ENCODE data around the gene CASP7. TPM values are rescaled to one million over a fixed set of nuclear protein-coding genes. Genes with fewer than 3 reads are reported as not detected.
"Not testable (repeated sequence)": the region's sequence is repeated elsewhere in the genome, so short reads cannot be mapped to it uniquely, and the experiment has no call there.

Gene CASP7
- total RNA-seq, result 15.5 TPM
- long read RNA-seq, transcript CASP7-211 (7 exons, 2,467 nt), result minor isoform, 9 of 31 reads
- long read RNA-seq, transcript CASP7-203 (7 exons, 2,377 nt), result major isoform, 12 of 31 reads
- long read RNA-seq, partial matches to known transcripts, result 3 of 31 reads
- long read RNA-seq, other reads (novel, unspliced or antisense), result 6 of 31 reads

DNA sequence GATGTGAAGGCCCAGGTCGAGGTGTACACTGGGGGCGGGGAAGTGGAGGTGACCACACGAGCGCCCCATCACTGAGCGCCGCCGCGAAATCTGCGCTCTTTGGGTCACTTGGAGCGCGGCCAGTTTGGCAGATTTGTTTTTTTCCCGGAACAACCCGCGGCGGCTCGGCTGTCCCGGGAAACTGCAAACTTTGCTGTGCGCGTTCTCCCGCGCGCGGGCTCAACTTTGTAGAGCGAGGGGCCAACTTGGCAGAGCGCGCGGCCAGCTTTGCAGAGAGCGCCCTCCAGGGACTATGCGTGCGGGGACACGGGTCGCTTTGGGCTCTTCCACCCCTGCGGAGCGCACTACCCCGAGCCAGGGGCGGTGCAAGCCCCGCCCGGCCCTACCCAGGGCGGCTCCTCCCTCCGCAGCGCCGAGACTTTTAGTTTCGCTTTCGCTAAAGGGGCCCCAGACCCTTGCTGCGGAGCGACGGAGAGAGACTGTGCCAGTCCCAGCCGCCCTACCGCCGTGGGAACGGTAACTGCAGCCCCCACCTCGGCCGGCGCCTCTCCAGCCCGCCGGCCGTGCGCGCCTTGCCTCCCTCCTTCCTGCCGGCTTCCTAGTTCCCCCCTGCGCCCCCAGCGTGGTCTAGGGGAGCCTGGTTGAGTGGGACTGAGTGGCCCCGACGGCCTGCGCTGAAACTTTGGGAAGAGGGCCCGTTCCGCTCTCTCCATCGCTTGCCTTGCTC, at the start of gene CASP7:
CASP7 (plus strand) TSS at position 450 of the 727 bp plus-strand sequence. CDS start 17,582 bp downstream, outside the sequence.
- intact Hi-C loops (cut with micrococcal nuclease), result no loop called here
- ATAC-seq, result peak; percentile 96
- peak; percentile 88 for DNase-seq

DNA sequence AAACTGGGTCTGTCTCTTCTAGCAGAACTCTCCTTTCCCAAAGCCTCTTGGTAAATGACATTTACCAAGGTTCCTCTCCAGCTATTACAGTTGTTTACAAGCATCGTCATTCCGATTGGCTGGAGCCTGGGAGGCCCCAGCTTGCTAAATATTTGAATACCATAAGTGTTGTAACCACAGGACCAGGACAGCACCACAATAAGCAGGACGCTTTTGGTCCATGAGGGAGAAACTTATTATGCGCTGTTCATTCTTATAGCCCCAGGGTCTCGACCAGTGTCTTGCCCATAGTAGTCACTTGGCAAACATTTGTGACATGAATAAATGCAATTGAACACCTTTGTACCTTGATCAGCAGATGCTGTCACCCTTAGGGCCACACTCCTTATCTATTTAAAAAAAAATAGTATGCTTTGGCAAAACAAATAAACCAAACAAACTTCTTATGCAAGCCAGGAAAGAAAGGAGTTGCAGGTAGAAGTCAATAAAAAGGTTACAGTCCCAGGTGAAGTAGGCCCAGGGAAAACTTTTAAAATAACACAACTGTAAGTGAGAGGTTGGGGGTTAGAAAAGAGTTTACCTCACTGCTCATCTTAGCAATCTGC, 48.7 kb upstream of the CASP7 start:
- DNase-seq (no peak), ATAC-seq (no peak)
- intact Hi-C loops (cut with micrococcal nuclease), result no loop called here

DNA sequence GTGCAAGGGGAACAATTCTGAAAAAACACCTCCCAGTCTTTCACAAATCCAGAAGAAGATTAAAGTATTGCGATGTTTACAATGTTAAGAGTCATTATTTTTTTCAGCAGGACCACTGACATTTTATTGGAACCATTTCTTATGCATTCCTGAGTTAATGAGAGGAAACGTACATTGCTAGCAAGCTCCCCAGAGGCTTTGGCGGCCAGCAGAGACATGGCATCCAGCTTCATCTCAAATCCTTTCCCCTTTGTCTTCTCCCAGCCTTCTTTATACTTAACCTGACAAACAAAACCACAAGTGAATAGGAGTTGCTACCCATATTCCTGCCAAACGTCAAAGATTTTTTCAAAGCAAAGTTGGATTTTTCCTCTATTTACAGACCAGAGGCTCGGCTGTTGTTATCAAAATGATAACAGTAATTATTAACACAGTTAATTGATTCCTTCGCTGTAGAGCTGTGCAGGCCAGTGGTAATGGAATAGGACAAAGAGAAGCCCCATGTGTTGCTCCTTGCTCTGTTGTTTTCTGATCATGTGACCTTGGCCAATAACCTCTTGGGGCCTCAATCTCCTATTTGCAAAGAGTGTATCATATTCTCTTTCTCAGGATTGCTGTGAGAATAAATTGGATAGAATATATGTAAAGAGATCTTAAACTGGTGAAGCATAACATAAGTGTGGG, 47.9 kb upstream of the CASP7 start:
- DNase-seq (no peak), ATAC-seq (no peak)
- intact Hi-C loops (cut with micrococcal nuclease), result no loop called here

DNA sequence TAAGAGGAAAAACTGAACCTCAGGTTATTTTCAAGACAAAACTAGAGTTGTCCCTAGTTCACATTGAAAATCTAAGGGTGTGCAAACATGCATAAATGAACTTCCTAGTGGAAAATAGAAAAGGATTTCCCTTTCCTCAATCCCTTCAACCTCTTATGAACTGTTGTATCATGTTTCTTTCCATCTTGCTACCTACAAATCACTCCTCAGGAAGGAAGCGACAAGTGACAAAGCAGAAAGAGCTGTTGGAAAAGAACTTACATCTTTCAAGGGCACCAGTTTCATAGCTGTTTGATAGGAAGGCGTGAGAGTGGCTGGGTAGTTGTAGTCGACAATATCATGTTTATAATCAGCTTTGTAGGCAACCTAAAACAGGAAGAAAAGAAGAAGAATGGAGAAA, 39.7 kb upstream of the CASP7 start:
- DNase-seq (no peak), ATAC-seq (no peak)
- intact Hi-C loops (cut with micrococcal nuclease), result no loop called here

DNA sequence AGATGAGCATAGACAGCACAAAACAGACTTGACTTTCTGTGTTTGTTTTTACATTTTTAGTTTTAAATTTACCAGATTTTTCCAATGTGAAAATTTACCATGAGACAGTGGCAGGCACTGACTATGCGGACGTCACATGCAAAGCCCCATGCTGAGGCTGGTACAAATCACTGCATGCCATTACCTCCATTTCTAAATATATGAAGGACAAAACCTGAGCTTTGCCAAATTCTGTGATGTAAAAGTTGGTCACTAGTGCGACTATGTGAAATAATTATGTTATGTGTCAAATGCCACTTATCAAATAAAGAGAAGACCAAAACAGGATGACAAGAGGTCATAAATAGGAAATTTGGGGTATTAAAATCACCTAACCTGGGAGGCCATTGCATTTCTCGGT, 38.0 kb upstream of the CASP7 start:
- DNase-seq (no peak), ATAC-seq (no peak)
- intact Hi-C loops (cut with micrococcal nuclease), result no loop called here

DNA sequence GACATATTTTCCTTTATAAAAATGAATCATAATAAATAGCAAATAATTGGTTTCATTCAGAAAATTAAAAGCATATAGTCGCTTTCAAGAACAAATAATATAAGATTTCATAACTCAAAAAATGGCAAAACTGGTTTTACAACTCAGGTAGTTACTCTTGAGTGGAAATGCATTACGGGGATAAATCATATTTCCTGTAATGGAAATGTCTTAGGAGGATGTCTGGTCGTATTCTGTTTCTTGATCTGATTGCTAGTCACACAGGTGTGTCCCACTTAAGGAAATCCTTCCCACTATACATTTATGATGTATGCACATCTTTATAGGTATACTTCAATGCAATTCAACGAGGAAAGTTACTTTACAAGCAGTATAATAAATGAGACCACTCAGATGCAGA, 36.5 kb upstream of the CASP7 start:
- DNase-seq, result no peak
- no peak for ATAC-seq
- intact Hi-C loops (cut with micrococcal nuclease), result no loop called here

DNA sequence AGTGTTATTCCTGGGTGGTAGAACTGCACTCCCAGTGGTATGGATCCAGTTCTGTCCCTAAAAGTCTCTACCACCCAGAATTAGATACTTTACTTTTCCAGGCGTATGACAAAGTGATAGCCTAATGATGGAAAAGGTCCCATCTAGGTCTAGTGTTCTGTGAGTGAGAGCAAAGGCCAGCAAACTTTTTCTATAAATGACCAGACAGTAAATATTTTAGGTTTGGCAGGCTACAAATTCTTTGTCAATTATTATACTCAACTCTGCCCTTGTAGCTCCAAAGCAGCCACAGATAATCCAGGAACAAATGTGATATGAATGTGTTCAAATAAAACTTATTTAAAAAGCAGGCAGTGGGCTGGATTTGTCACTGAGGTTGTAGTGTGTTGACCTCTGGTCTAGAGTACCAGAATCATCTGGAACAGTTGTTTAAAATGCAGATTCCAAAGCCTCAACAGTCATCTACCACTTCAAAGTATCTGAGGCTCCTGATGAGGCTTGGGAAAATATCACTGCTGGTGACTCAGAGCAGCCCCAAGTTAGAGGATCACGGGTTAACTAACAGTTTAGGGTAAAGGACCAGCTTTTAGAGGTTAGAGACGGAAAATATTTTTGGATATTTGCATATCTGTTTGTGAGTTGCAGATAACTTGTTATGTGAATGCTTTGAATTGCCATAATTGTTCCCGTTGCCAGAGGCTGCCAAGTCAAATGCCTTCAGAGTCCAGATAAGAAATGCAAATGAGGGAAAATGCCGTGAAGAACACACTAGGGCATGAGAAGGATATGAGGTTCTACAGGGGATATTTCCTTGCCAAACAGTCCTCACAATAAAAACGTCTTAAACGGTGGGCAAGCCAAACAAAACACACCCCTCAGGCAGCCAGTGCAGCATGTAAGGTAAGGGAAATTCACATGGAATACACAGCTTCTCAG, 35.3 kb upstream of the CASP7 start:
- ATAC-seq (peak; percentile 43), DNase-seq (no peak)
- intact Hi-C loops (cut with micrococcal nuclease), result no loop called here

DNA sequence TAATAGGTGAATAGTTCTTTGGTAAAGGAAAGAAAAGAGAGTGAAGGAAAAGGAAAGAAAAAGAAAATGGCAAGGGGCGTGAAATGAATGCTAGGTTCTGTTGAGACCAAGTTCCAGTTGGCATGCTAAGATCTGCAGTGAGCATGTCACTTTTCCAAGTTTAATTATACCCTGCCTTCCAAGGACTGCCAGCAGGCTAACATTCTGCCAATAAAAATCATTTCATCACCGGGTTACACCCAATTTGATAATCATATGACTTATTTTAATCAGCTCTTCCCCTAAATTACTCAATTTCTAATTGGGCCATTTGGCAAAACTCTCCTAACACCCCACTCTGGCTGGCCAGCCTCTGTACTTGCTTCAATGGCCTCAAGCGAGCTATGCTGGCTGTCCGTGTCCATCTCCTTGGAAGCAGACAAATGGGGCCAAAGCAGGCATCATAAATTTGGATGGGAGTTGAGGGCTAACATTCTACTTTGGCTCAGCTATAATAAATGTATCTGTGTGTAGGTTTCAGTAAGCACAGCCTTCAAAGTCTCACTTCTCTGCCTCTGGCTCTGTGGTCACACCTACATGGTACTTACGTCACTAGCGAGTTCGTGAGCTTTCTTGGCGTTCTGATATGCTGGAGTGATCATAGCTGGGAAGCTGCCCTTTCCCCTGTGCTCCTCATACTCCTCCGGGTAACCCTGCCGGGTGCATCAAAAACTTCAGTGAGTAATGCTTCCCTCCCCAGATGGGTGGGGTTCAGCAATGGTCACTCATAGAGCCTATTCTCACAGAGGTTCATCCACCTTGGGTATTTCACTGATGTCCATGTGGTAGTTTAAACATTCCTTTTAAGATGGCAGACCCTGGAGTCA, 33.1 kb upstream of the CASP7 start:
- intact Hi-C loops (cut with micrococcal nuclease), result no loop called here
- DNase-seq, result no peak
- ATAC-seq, result peak; percentile 64

DNA sequence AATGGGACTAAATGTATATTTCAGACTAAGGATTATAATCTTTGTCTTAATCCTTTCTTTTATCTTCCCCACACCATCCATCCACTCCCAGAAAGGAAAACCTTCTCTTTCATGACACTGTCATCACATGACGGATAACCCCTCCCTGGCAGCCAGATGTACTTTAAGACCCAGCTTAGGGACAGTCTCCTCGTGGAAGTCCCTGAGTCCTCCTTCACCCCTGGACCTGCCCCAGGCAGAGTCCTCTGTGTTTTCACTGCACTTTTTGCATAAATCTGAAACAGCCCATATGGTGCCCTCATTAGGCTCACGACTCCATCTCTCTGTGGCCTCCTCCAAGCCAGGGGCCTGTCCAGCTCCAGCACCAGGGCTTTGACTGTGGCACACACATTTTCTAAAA, 31.9 kb upstream of the CASP7 start:
- ATAC-seq (no peak), DNase-seq (no peak)
- intact Hi-C loops (cut with micrococcal nuclease), result no loop called here

DNA sequence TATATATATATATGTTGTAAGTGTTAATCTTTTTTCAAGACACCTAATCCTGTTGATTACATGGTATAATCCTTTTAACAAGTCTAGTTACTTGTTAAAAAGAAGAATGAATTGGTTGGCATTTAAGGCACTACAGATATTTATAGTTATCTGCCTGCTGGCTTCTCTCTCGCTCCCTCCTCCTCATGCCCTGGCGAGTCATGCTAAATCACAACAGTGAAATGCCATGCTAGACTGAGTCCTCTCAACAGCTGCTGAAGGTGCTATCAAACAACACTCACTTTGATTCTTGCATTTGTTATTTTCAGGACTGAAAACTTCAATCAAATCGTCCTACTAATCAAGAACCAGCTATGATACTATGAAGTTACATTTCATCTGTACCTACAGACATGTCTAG, 31.2 kb upstream of the CASP7 start:
- intact Hi-C loops (cut with micrococcal nuclease), result no loop called here
- peak; percentile 33 for DNase-seq
- peak; percentile 67 for ATAC-seq

DNA sequence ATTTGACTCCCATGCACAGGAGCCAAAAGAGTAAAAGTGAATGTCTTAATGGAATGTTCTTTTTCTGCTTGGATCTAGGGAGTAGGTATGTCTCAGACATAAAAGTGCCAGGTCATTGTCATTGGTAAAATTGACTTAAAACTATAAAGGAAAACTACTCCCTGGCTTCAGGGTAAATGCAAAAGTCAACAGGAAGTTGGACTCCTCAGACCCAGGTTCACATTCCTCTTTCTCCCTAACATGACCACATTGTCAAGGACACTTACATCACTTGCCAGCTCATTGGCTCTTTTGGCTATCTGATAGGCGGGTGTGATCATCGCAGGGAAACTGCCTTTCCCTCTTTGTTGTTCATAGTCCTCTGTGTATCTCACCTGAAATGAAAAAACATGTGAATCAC, 29.5 kb upstream of the CASP7 start:
- intact Hi-C loops (cut with micrococcal nuclease), result no loop called here
- no peak for ATAC-seq
- DNase-seq, result no peak

DNA sequence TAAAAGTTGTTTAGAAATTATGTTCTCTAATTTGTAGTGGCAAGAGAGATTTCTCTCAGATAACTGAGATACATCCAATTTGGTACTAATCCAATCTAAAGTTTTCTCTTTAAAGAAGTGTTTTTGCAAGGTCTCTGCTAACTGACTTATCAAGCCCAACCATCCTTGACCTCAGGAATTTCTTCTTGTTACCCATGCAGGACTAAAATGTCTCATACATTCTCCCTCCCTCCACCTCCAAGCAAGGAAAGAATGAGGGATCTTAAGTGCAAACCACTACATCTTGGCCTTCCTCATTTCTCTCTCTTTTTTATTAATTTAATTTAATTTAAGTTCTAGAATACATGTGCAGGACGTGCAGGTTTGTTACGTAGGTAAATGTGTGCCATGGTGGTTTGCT, 28.7 kb upstream of the CASP7 start:
- ATAC-seq (no peak), DNase-seq (no peak)
- intact Hi-C loops (cut with micrococcal nuclease), result no loop called here

DNA sequence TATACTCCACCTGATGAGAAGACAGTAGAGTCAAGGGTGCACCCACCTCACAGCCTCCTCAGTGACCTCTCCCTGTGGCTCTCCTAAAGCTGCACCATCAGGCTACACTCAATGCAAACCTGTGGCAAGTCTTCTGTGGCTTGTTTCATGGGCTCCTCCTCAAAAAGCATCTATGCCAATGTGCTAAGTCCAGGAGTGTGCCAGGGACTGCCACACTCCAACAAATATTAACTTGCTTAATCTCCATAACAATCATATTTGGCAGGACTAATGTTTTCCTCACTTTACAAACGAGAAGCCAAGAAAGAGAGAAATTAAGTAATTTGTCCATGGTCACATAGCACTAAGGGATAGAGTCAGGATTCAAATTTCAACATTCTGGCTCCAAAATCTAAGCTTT, 27.8 kb upstream of the CASP7 start:
- ATAC-seq, result no peak
- intact Hi-C loops (cut with micrococcal nuclease), result no loop called here
- DNase-seq, result no peak

DNA sequence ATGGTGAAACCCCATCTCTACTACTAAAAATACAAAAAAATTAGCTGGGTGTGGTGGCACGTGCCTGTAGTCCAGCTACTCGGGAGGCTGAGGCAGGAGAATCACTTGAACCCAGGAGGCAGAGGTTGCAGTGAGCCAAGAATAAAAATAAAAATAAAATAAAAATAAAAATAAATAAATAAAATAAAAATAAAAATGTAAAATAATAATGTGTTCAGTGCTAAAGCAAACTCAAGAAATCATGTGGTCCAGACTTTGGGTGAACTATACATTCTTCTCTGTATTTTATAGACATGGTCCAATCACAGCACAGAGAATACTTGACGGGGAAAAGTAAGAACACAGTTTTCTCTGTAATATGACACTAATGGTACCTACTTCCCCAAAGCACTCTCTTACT, 27.3 kb upstream of the CASP7 start:
- ATAC-seq; DNase-seq; intact Hi-C loops (cut with micrococcal nuclease): not testable (repeated sequence)

DNA sequence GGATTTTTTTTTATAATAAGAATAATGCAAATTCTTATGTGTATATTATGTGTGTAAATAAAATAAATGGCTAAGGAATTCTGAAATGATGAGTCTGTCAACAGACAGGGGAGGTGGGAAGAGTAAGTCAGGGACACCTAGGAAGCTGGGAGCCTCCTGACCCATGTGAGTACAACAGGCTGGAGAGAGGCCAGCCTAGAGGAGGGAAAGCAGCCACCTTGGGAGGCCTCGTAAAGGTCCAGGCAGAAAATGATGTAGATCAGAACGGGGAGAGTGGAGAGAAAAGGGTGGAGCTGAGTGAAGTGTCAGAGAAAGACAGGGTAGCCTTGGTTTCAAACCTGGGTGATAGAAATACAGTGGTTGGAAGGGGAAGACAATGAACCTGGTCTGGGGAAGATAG, 22.8 kb upstream of the CASP7 start:
- ATAC-seq, result peak; percentile 42

DNA sequence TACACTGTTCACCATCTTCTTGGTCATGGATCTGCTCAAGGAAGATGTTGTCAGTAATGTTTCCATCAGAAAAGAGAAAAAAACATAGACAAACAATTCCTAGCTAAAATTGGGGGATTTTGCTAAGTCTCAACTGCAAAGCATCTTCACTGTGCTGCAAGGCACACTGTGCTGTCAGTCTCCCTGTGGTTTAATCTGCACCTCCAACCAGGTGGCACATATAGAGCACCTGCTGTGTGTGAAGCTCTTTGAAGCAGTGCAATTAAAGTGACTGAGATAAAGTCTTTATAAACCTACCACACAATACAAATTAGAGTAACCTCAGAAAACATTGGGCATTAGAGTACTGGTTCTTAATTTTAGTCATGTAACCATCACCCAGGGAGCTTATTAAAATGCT, 22.2 kb upstream of the CASP7 start:
- intact Hi-C loops (cut with micrococcal nuclease), result no loop called here
- ATAC-seq (no peak), DNase-seq (no peak)

More for the DNA sequence above, 22.8 kb upstream of the CASP7 start:
- intact Hi-C loops (cut with micrococcal nuclease), result no loop called here
- DNase-seq, result no peak

DNA sequence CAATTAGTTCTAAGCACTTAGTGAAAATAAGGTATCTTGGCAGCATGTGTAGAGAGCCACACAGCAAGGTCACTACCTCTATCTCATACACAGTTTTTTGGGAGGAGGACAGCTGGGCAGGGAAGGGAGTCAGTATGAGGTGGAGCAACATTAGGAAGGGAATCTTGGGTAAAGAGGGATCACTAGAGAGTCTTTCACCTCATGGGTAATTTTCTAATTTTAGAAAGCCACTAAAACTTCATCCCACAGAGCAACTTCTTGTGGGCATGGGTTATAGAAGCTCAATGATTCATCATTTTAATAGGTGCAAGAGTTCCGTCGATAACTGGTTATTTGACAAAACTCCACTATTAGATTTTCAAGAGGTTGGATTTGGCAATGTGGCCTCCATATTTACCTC, 18.4 kb upstream of the CASP7 start:
- DNase-seq, result no peak
- ATAC-seq, result peak; percentile 77
- intact Hi-C loops (cut with micrococcal nuclease), result no loop called here

DNA sequence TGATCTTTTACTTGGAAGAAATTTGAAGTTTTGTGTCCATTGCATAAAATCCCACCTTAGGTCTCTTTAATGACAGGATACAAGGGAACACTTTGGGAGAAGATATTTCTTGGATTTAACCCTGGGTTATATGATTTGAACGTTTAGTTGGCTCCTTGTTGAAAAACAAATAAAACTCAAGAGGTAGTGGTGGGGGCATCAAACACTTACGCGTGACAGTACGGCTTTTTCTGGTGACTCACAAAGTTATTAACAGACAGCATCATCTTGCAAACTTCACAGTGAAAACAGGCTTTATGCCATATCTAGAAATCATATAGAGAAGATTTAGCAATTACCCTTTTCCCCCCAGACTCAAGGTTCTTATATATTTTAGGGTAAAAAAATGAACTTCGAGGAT, 16.6 kb upstream of the CASP7 start:
- ATAC-seq, result peak; percentile 35
- intact Hi-C loops (cut with micrococcal nuclease), result no loop called here
- no peak for DNase-seq
